Activated T-cell treated with anti-CD3 and anti-CD28 coated beads for 48 hours (primary cell): ENCODE measurements around the gene PCSK5.
"Not testable (repeated sequence)": the region's sequence is repeated elsewhere in the genome, so short reads cannot be mapped to it uniquely, and the experiment has no call there.

Experiments used
- DNase-seq: peaks from one replicate; pipeline ENCODE4 v3.0.0-alpha.2; 2020; ENCODE audit warnings: low read depth

Gene PCSK5

GRCh38 chr9:76313771-76314170 lies 423.3 kb downstream of the PCSK5 start:
- DNase-seq, result no peak

- no peak for DNase-seq
Measured at GRCh38 chr9:76314321-76314720, 423.8 kb downstream of the PCSK5 start.

GRCh38 chr9:76316069-76316468 lies 425.6 kb downstream of the PCSK5 start:
- no peak for DNase-seq

- not testable (repeated sequence) for DNase-seq
Measured at GRCh38 chr9:76319466-76319865, 429.0 kb downstream of the PCSK5 start.

- no peak for DNase-seq
Measured at GRCh38 chr9:76321195-76321828, 430.8 kb downstream of the PCSK5 start.

- no peak for DNase-seq
Measured at GRCh38 chr9:76322810-76323209, 432.3 kb downstream of the PCSK5 start.

GRCh38 chr9:76323490-76323889 lies 433.0 kb downstream of the PCSK5 start:
- no peak for DNase-seq

GRCh38 chr9:76324030-76324429 lies 433.6 kb downstream of the PCSK5 start:
- not testable (repeated sequence) for DNase-seq

- DNase-seq, result no peak
Measured at GRCh38 chr9:76330034-76330433, 439.6 kb downstream of the PCSK5 start.

GRCh38 chr9:76333388-76333787 lies 442.9 kb downstream of the PCSK5 start:
- DNase-seq, result no peak

- DNase-seq, result no peak
Measured at GRCh38 chr9:76333964-76334363, 443.5 kb downstream of the PCSK5 start.

GRCh38 chr9:76336027-76336426 lies 445.6 kb downstream of the PCSK5 start:
- no peak for DNase-seq

GRCh38 chr9:76338418-76338817 lies 447.9 kb downstream of the PCSK5 start:
- DNase-seq, result no peak

- no peak for DNase-seq
Measured at GRCh38 chr9:76341616-76342015, 451.1 kb downstream of the PCSK5 start.

- DNase-seq, result no peak
Measured at GRCh38 chr9:76342201-76342600, 451.7 kb downstream of the PCSK5 start.

GRCh38 chr9:76342858-76343257 lies 452.4 kb downstream of the PCSK5 start:
- DNase-seq, result no peak

GRCh38 chr9:76349865-76350264 lies 459.4 kb downstream of the PCSK5 start:
- no peak for DNase-seq

GRCh38 chr9:76351006-76351405 lies 460.5 kb downstream of the PCSK5 start:
- no peak for DNase-seq

- no peak for DNase-seq
Measured at GRCh38 chr9:76352026-76352620, 461.6 kb downstream of the PCSK5 start.

GRCh38 chr9:76353280-76353679 lies 462.8 kb downstream of the PCSK5 start:
- no peak for DNase-seq

- DNase-seq, result no peak
Measured at GRCh38 chr9:76354221-76354620, 463.7 kb downstream of the PCSK5 start.

- no peak for DNase-seq
Measured at GRCh38 chr9:76355886-76356285, 465.4 kb downstream of the PCSK5 start.

- no peak for DNase-seq
Measured at GRCh38 chr9:76357555-76357954, 467.1 kb downstream of the PCSK5 start.

GRCh38 chr9:76358628-76359280 lies 468.3 kb downstream of the PCSK5 start:
- no peak for DNase-seq
